GM18511 (cell line): ENCODE measurements around the gene ANO1.

ENCODE experiments used
- ATAC-seq: cut with Tn5 transposase; IDR thresholded peaks from one replicate; pipeline ENCODE4 v1.9.1; 2021; ENCODE audit warnings: mild to moderate bottlenecking, moderate library complexity; ENCODE audit not compliant: unreplicated experiment

The ANO1 gene

DNA sequence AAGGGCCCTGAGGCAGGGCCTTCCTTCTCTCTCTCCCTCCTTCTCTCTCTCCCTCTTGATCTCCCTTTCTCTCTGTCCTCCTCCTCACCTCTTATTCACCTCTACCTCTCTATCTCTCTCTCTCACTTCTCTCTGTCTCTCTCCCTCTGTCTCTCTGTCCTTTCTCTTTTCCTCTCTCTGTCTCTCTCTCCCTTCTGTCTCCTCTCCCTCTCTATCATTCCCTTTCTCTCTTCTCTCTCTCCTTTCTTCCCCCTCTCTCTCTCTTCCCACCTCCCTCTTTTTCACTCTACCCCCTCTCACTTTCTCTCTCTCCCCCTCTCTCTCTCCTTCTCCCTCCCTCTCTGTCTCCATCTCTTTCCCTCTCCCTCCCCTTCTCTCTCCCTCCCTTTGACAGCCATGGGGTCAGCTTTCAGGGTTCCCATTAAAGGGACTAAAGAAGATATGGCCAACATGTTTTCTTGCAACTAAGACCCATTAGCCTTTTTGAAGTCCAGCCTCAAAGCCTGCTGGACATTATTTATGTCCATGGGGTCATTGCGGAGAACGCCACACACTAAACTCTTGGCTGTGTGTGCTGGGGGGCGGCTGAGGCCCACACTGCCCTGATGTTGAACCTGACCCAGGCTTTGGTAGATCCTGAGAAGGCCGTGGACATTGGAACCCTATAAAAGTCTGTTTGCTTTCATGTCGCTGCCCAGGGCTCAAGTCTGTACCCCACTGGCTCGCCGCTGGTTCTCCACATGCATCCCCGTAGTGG lies 15.0 kb downstream of the ANO1 start:
- no peak for ATAC-seq

DNA sequence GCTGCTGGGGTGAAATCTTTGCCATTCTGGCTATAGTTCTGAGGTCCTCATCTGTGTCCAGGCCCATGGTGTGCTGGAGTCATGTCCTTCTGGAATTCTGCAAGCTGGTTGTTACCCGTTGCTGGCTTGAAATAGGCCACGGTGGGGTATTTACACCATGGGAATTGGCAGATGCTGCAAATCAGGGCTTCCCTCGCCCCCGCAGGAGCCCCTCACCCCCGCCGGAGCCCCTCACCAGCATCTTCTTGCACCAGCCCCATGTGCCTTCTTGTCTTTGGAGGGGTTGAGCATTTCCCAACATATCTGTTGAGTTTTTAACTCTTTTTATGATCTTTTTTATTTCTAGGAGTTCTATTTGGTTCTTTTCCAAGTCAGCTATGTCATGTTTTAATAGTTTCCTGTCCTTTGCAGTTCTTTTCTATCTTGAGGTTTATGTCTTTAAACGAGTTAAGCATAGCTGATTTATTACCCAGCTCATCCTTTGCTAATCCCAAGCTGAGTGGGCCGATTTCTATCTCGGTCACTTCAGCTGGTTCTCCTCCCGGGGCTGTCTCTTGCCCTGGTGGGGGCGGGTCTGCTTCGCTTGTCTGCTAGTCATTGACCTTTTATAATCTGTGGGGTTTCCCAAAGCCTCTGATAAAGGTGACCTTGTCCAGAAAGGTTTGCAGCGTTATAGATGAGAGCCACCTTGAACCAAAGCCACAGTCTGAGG lies 17.6 kb downstream of the ANO1 start:
- no peak for ATAC-seq

DNA sequence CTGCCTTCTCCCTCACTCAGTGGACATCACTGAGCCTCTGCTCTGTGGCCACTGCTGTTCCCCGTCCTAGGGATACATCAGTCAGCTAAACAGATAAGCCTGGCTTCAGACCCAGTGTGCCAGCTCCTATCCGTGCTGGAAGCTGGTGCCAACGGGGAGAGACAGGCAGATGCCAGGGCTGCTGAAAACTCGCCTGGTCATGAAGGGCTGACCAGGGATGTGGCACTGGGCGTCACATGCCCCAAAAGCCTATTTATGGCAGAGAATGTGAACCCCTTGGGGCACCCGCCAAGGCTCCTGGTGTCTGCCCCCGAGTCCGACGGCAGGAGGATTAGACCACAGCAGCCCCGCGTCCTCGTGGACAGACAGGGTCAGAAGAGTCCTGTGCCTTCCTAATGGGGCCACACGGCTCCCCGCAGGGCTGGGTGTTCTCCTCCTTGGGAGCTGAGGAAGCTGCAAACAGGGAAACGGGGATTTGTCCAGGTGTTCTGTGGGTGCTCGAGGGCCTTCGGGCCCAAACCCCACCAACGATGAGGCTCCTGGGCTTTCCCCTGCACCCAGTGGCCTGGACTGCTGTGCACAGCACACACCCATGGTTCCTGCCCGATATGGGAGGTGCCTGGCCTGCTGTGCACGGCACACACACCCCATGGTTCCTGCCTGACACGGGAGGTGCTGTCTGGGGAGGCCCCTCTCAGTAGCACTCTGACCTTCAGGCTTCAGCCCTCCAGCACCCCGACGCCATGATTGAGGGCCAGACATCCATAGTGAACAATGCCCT lies 19.9 kb downstream of the ANO1 start:
- no peak for ATAC-seq

DNA sequence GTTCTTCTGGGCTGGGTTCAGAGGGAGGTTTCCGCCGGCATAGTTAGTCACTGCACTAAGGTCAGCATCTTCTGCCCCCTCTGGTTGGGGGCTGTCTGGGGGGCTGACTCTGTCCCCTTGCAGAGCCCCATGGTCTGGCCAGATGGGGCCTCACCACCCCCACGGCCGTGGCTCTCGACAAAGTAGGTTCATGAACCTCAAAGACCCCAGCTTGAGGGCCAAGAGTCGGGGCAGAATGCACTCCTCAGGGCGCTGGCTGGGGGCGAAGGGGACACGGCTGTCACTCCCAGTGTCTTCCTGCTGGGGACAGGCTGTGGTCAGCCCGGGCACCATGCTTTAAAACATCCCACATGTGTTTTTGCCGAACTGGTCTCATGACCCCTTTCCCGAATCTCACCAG lies 20.8 kb downstream of the ANO1 start:
- no peak for ATAC-seq

DNA sequence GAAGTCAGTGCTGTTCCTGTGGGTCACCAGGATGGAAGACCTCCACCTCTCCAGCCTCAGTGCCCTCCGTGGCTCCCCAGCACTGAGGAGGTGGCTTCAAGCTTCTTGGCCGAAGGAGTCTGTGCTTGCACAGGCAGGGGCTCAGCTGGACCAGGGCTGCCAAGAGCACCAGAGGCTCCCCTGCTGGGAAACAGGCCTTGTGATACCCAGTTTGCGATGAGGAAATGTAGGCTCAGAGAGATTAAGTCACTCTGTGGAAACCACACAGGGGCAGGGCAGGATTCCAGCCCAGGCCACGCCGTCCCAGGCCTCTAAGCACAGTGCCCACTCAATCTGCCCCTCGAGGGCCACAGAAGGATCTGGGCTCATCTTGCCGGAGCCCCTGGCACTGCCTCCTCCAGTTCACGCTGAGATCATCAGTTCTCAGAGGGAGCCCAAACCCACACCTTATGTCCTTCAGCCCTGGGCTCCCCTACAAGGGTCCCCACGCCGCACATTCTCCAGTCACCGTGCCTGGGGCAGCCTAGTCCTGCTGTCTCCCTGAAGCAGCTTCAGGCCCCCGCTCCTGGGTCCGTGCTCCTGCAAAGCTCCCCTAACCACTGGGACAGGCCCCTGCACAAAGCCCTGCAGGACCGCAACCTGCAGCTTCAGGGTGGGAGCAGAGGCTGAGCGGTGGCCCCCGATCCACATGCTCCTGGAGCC lies 21.6 kb downstream of the ANO1 start:
- ATAC-seq: no peak

DNA sequence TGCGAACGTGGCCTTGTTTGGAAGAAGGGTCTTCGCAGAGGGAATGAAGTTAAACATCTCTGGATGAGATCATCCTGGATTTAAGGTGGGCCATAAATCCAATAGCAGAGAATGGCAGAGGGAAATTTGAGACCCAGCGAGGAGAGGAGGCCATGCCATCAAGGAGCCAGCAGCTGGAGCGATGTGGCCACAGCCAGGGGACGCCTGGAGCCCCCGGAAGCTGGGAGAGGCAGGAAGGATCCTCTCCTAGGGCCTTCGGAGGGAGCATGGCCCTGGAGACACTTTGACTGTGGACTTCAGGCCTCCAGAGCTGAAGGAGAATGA lies 22.1 kb downstream of the ANO1 start:
- ATAC-seq: no peak

DNA sequence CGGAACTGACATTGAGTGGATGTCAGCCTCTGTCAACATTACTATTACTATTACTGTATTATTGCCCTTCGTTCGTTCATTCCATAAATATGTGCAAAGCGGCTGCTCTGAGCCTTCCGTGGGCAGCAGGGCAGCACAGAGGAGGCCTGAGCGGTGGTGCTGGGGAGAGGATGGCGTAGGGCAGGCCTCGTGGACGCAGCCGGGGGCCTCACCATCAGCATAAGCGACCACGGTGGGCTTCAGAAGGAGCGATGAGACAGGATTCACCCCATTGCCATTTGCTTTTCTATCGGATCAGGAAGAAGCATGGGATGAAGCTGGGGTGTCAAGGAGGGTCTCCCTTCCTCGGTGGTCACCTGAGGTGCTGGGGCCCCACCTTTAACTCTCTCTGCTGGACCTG lies 22.7 kb downstream of the ANO1 start:
- no peak for ATAC-seq

DNA sequence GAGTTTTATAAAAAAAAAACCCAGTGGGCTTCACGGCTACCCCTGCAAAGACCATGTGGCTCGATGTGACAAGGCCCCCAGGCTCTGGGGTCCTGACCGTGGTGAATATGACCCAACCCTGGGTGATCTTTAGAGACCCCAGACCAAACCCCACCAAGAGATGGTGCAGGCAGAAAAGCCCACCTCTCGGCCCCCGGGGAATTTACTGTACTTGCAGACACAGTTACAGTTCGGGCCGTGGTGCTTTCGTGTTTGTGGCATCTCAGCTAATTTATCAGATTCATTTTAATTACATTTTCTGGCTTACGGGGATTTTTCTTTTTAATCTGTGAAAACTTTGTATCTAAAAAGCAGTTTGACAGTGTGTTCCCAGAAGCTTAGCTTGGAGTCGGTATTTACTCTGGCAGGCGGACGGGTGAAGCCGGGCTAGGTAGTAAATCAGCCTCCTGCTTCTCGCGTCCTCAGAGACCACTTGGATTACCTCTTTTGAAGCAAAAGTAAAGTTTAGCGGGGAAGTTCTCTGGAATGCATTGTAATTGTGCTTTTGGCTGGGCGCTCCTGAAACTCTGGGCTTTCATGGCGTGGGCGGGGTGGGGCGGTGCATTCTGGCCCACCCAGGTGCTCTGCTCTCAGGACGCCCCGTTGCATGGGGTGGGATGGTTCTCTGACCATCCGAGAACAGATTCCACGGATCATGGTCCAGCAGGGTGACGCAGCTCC lies 25.3 kb downstream of the ANO1 start:
- no peak for ATAC-seq

DNA sequence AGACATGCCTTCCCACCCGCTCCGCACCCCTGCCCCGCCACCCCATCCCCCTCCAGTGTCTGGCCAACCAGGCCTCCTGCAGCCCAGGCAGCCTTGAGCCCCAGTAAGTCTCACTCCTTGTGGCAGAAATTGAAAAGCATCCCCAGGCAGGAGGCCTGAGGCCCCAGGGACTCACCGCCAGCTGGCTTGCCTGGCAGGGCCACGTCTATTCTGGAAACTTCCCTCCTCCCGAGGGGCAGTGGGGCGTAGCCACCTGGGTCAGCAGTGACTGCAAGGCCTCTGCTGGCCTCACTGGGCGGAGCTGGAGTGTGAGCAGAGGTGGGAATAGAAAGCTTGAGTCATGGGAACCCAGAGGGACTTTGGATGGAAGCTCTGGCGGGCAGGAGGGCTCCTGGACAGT lies 26.3 kb downstream of the ANO1 start:
- ATAC-seq: no peak

DNA sequence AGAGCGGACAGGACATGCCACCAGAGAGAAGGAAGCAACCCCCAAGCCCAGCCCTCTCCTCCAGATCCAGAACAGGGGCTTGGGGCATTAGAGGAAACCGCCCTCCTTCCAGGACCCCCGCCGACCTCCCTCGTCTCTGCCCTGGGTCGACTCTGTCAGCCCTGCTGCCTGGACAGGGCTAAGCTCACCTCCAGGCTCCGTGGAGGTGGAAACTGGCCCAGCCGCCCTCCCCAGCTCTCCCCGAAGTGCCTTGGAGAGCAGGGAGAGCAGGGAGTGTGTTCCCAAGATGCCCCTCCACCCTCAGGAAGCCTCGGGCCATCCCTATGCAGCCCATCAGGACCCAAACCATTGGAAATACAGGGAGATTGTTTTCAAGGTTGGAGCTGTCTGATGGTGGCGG lies 26.8 kb downstream of the ANO1 start:
- no peak for ATAC-seq

DNA sequence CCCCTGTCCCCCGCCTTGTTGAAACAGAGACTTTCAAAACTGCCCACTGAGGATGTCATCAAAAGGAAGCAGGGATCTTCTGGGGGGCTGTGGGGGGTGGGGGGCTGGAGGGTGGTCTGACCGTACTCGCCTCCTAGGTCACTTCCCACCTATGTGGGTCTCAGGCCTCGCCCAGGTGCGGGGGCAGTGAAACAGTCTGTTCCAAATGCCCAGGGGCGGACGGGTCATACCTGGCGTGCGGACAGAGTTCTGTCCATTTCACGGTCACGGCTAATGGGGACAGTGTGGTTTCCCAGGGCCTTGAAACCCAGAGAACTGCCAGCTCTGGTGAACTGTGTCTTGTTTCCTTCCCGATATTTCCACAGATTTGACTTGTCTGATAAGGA lies 27.2 kb downstream of the ANO1 start:
- ATAC-seq: no peak

DNA sequence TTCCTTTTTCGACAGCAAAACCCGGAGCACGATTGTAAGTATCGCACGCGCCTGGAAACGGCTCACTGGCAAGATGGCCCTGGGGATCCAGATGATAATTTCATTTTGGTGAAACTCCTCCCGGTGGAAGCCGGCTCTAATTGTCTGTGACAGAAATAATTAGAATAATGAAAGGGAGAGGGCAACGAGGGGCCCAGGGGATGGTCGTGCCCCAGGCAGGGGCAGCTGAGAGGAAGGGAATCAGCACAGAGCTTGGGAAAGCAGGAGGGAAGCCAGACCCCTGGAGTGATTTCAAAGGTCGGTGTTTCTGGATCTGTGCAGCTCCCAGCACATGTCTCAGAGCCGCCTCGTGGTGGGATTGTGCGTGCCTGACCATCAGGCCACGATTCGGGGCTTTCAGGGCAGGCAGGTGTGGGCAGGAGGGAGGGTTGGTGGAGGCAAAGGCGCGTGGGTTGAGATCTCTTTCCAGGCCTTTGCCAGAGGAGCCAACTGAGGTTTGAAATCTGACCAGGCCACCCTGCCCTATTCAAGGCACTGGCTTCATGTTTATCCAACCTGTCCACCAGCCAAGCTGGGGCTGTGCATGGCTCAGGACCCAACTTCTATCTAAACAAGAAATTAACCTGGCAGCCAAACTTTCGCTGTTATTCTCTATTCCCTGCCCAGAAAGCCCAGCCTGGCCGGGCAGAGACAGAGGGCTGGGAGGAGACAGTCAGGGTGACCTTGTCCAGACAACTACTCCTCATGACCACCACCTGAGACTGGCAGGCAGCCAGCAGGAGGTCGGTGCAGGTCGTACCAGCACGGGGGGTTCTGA lies 27.8 kb downstream of the ANO1 start:
- ATAC-seq: no peak

DNA sequence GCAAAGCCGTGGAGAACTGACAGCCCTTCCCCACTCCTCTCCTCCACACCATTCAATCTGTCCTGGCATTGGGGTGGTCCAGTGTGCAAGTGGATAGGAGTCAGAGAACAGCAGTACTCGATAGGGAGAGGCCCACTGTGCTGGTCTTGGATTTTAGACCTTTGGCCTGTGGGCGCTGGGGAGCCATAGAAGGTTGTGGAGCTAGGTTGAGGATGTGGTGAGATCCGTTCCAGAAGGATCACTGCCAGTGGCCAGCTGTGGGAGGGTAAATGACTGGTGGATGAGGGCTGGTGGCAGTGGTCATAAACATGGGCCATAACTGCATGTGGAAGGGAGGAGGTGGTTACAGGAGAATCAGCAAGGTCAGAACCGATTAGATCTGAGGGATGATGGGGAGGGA lies 28.6 kb downstream of the ANO1 start:
- no peak for ATAC-seq

DNA sequence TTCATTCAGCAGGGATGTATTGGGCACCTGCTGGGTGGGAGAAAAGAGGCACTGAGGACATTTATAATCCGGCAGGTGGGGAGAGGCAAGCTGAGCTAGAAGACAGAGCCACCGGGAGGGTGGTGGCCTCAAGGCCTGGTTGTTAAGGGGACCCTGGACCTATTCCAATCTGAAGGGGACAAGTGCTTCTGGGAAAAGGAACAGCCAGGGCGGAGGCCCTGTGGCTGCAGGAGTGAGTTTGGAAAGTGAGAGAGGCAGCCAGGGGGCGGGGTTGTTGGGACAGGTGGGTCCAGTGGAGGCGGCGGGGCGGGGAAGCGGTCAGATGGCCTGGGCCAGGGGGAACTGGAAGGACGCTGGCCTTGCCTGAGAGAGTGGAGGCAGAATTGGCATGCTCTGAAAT lies 29.1 kb downstream of the ANO1 start:
- no peak for ATAC-seq

DNA sequence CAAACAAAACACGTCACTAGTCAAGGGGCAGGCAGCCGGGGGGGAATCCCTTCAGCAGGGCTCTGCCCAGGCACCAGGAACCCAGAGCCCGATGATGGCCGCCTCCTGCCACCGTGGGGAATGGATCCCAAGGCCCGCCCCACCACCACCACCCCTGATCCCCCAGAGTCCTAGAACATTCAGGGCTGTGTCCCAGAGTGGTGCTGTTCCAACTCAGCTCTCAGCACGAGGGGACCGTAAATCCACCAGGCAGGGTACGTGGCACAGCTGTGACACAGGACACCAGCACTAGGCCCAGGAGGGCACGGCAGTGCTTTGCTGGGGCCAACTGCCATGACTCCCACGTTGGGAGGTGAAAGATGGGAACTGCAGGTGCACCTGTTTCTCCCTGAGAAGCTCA lies 29.6 kb downstream of the ANO1 start:
- ATAC-seq: no peak

DNA sequence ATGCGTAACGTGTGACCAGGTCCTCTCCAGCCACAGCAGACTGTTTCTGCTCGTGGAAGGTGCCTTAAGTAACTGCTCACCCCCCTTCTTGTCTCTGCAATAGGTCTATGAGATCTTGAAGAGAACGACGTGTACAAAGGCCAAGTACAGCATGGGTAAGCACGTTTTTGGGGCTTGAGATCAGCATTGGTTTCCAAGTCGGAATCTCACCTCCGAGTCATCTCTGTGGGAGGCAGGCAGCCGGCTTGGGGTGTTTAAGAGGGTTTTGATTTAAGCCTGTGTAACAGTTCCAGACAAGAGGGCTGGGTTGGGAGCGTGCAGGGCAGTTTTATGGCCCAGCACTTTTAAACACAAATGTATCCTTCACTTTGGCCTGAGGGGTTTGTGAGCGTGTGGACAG lies 30.1 kb downstream of the ANO1 start:
- ATAC-seq: no peak

DNA sequence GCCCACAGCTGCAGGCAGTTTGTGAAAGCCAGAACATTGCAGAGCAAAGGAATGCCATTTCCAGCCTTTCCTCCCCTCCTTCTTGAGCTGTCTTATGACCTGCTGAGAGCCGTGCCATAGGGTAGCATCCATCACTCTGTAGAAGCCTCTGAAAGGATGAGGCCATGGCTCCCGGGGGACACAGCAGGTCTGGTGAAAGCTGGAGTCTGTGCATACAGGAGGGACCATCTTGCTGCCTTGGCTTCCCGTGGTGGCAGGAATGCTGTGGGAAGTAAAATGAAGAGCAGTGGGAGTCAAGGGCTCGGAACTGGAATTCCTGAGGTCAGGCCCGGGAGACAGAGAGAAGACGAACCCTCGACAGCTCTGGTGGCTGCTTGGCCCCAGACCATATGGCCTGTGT lies 30.9 kb downstream of the ANO1 start:
- no peak for ATAC-seq

DNA sequence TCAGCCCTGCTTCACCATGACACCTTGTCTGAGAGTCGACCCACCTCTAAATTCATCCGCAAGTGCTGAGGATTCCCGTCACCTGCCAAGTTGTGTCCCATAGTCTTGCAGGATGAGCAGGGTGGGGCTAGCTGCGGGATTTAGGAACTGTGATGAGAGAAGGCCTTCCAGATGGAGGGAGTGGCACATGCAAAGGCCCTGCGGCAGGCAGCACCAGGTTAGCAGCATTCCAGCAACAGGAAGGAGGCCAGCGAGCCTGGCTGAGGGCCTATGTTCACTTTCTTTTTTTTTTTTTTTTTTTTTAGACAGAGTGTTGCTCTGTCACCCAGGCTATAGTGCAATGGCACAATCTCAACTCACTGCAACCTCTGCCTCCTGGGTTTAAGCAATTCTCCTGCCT lies 31.8 kb downstream of the ANO1 start:
- ATAC-seq: no peak

DNA sequence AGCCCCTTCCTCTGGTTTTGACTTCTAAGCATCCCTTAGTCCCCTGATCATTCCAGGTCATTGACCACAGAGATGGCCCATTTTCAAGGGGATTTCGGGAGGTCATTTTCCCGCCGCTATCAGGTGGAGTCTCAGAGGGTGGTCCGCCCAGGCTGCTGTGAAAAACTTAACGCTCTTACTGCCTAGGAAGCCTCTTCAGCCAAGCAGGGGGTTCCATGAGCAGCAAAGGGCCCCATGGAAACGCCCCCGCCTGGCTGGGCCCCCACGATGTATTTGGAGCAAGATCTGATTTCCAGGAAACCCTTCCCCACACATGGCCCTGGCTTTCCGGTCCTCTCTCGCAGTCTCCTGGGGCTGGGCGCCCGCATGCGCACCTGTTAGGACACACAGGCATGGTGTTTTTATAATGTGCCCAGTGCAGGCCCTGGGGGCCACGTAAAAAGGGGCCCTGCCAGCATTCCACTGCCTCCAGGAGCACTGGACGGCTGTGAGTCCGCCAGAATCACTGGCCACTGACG lies 32.5 kb downstream of the ANO1 start:
- no peak for ATAC-seq
